GM12892 (cell line): Measurements from ENCODE around the gene RGS11.

Experiments
- POLR2A ChIP-seq: IDR thresholded peaks from 2 replicates; pipeline ENCODE4 v1.6.1; 2011; ENCODE audit warnings: low read depth, low read length, control low read depth
- POLR2AphosphoS5 ChIP-seq: IDR thresholded peaks from 2 replicates; pipeline ENCODE4 v1.6.1; 2011; ENCODE audit warnings: low read depth, low read length, control low read depth

DNA sequence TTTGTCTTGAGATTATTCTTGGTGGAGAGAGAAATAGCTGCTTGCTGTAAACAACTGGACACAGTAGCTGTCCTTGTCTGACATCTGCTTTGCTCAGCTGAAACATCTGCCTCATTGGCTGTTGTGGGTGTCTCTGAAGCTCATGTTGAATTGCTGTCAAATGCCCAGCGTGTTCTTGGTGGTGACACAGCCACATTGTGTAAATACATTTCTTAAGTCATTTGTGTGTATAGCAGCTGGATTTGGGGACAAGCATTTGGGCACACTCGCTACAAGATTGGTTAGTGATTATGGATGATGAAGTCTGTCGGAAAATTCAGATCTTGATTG is 35.8 kb downstream of the RGS11 start:
- TF ChIP-seq POLR2A (no peak), POLR2AphosphoS5 (no peak)
